GM12878 (cell line): ENCODE measurements around the gene SHISA9.

Experiments used
- ATF3 ChIP-seq: IDR thresholded peaks from 2 replicates; pipeline ENCODE4 v1.6.1; 2011; ENCODE audit warnings: low read depth, mild to moderate bottlenecking, low read length, moderate library complexity, borderline replicate concordance; ENCODE audit errors: extremely low read depth
- CTCF ChIP-seq, 3 experiments: IDR thresholded peaks in 2 of 3; conservative IDR thresholded peaks in 1 of 3; 2 replicates each; pipeline ENCODE4 v1.5.1; 2011; ENCODE audit warnings: low read depth in 3 of 3, low read length in 3 of 3, mild to moderate bottlenecking in 3 of 3, control low read depth in 2 of 3, moderate library complexity in 2 of 3, inconsistent platforms in 1 of 3, mixed read lengths in 1 of 3; ENCODE audit not compliant: control insufficient read depth in 2 of 3, insufficient read depth in 1 of 3; ENCODE audit errors: extremely low read depth in 1 of 3
- EP300 ChIP-seq, 2 experiments: fragments of 150-350 bp in 1 of 2; IDR thresholded peaks; 2 replicates each; pipeline ENCODE4 v1.6.1; 2011 to 2012; ENCODE audit warnings: low read depth in 2 of 2, low read length in 2 of 2, borderline replicate concordance in 1 of 2, improper control_type of control experiment in 1 of 2, inconsistent platforms in 1 of 2; ENCODE audit not compliant: control insufficient read depth in 1 of 2
- ESRRA ChIP-seq: IDR thresholded peaks from 2 replicates; pipeline ENCODE4 v1.6.1; 2012; ENCODE audit warnings: mild to moderate bottlenecking, low read length, improper control_type of control experiment
- REST ChIP-seq: IDR thresholded peaks from 2 replicates; pipeline ENCODE4 v1.6.1; 2012; ENCODE audit warnings: mild to moderate bottlenecking, low read depth, low read length
- SPI1 ChIP-seq: IDR thresholded peaks from 2 replicates; pipeline ENCODE4 v1.6.1; 2011; ENCODE audit warnings: low read depth, mild to moderate bottlenecking, low read length, moderate library complexity, borderline replicate concordance; ENCODE audit not compliant: insufficient read depth
- TAF1 ChIP-seq: IDR thresholded peaks from 2 replicates; pipeline ENCODE4 v1.6.1; 2011; ENCODE audit warnings: mild to moderate bottlenecking, low read depth, low read length, borderline replicate concordance
- YY1 ChIP-seq: IDR thresholded peaks from 2 replicates; pipeline ENCODE4 v1.6.1; 2011; ENCODE audit warnings: low read depth, mild to moderate bottlenecking, low read length
- ZZZ3 ChIP-seq: IDR thresholded peaks from 2 replicates; pipeline ENCODE4 v1.6.1; 2011; ENCODE audit warnings: low read depth; ENCODE audit not compliant: control insufficient read depth, insufficient read length

- TF ChIP-seq CTCF (IDR thresholded peaks at IDR 0.05 in 2 of 3, conservative IDR thresholded peaks at IDR 0.05 in 1 of 3; ENCODE audit: control insufficient read depth in 2 of 3, extremely low read depth in 1 of 3, insufficient read depth in 1 of 3, low read depth in 3 of 3, low read length in 3 of 3) (no peak), REST (no peak), SPI1 (no peak), TAF1 (no peak), ATF3 (no peak), ESRRA (no peak), ZZZ3 (no peak), EP300 (IDR thresholded peaks at IDR 0.05; ENCODE audit: borderline replicate concordance in 1 of 2, control insufficient read depth in 1 of 2, low read depth in 2 of 2, low read length in 2 of 2) (no peak), YY1 (no peak)
Observed at GRCh38 chr16:13136901-13137300, 235.5 kb downstream of the SHISA9 start.
